ENCODE results near the gene ADAM22. TPM values are rescaled to one million over a fixed set of nuclear protein-coding genes. Genes with fewer than 3 reads are reported as not detected.
A peak's percentile ranks its signal among the peaks of the same experiment; 100 is the strongest.

The ADAM22 gene
- total and polyA plus RNA-seq, 10 of the 15 experiments (the other 5 are each of a cell fraction or from before 2014, with no cell fraction given), result 1.4 to 24.5 (median 7.6) TPM

GRCh38 chr7:87999261-87999660 is 65.2 kb downstream of the ADAM22 start (continued):
- no peak for TF ChIP-seq BCLAF1 (IDR thresholded peaks at IDR 0.05)
- TF ChIP-seq MEF2A (IDR thresholded peaks at IDR 0.05; ENCODE audit: insufficient read depth, low read depth, low read length), result no peak
- TF ChIP-seq ZNF207 (IDR thresholded peaks at IDR 0.05; ENCODE audit: borderline replicate concordance), result no peak
- TF ChIP-seq PKNOX1 (IDR thresholded peaks at IDR 0.05), result no peak

- H3K36me3 ChIP-seq (ENCODE audit: control insufficient read depth in 2 of 2, insufficient read depth in 2 of 2, low read length in 1 of 2), result no peaks in the 10 kb centered on the region
- no peaks in the 10 kb centered on the region for H3K79me2 ChIP-seq (ENCODE audit: control insufficient read depth, insufficient read depth, low read length)
- H2AFZ ChIP-seq (ENCODE audit: control insufficient read depth, low read depth, low read length), result no peak overlapping the region
- H4K20me1 ChIP-seq (ENCODE audit: control insufficient read depth, insufficient read depth), result no peaks in the 10 kb centered on the region
- in situ Hi-C loops (cut with MboI) (no loop called here), intact Hi-C loops (cut with micrococcal nuclease; ENCODE audit: unreplicated experiment) (no loop called here)
- WGBS (ENCODE audit: insufficient coverage, insufficient replicate concordance, low lambda C conversion rate, missing lambda C conversion rate), result 89% methylated on average over 6 of the region's 6 CpGs
- H3K9me3 ChIP-seq (replicated peaks; ENCODE audit: control insufficient read depth, insufficient read depth, low read length), result no peaks in the 10 kb centered on the region
- H3K4me3 ChIP-seq, result no peak overlapping the region
- no peak overlapping the region for H3K4me2 ChIP-seq (ENCODE audit: control insufficient read depth, insufficient read depth)
- H3K4me1 ChIP-seq (ENCODE audit: control insufficient read depth, insufficient read depth, low read length), result no peaks in the 10 kb centered on the region
- no peak for FAIRE-seq
- no peak for DNase-seq (ENCODE audit: low read depth, low spot score)
- ChIA-PET POLR2A (no interaction called here), SMC1A (ENCODE audit: uncharacterized antibody, unreplicated experiment) (interaction anchor here (0.9 to 3.0 kb wide), 7 partner anchors 11 to 57 kb away, joined by 3 to 12 read pairs (median 4); no protein-coding TSS in a partner anchor), RAD21 (ENCODE audit: unreplicated experiment) (interaction anchor here (0.9 to 1.6 kb wide), 2 partner anchors 58 to 68 kb away, joined by 3 read pairs; partner anchors contain the start of gene ADAM22), CTCF (interaction anchor here (1.4 to 2.3 kb wide), 3 partner anchors 14 to 110 kb away, joined by 6 to 7 read pairs (median 7); no protein-coding TSS in a partner anchor)
- BruUV-seq (replicated peaks), result no TSS peak
- H3K9ac ChIP-seq (ENCODE audit: control insufficient read depth, insufficient read depth, low read length), result no peak overlapping the region
- ATAC-seq, result 0 out of 3 replicates have a peak, but pooled peaks have one; percentile 21
- TF ChIP-seq RBBP5 (conservative IDR thresholded peaks at IDR 0.05) (no peak), JUND (IDR thresholded peaks at IDR 0.05; ENCODE audit: low read depth, low read length) (no peak)
- no peaks in the 10 kb centered on the region for H3K27me3 ChIP-seq (replicated peaks in 1 of 2; ENCODE audit: control insufficient read depth in 2 of 2, insufficient read depth in 2 of 2, low read length in 1 of 2)
- H3K27ac ChIP-seq (ENCODE audit: control insufficient read depth, insufficient read depth), result no peak overlapping the region
These were observed 67.9 kb downstream of the ADAM22 start for GRCh38 chr7:88001744-88002530.

All from GM12878 (cell line).